HEK293 (cell line): ENCODE measurements around the gene SFTPD.

Source experiments
- CTCF ChIP-seq: fragments of 450-650 bp; formaldehyde crosslinking; IDR thresholded peaks from 2 replicates; pipeline ENCODE4 v1.5.1; 2016; ENCODE audit warnings: missing biosample characterization, missing genetic modification characterization
- YY1 ChIP-seq: fragments of 450-650 bp; formaldehyde crosslinking; IDR thresholded peaks from 2 replicates; pipeline ENCODE4 v1.5.1; 2018; ENCODE audit warnings: missing biosample characterization, missing genetic modification characterization
- ZBTB8A ChIP-seq: fragments of 450-650 bp; formaldehyde crosslinking; IDR thresholded peaks from 2 replicates; pipeline ENCODE4 v1.5.1; 2016; ENCODE audit warnings: missing biosample characterization, missing genetic modification characterization
- ZNF768 ChIP-seq: fragments of 450-650 bp; formaldehyde crosslinking; IDR thresholded peaks from 2 replicates; pipeline ENCODE4 v1.5.1; 2018; ENCODE audit warnings: missing biosample characterization, mild to moderate bottlenecking, missing genetic modification characterization

DNA sequence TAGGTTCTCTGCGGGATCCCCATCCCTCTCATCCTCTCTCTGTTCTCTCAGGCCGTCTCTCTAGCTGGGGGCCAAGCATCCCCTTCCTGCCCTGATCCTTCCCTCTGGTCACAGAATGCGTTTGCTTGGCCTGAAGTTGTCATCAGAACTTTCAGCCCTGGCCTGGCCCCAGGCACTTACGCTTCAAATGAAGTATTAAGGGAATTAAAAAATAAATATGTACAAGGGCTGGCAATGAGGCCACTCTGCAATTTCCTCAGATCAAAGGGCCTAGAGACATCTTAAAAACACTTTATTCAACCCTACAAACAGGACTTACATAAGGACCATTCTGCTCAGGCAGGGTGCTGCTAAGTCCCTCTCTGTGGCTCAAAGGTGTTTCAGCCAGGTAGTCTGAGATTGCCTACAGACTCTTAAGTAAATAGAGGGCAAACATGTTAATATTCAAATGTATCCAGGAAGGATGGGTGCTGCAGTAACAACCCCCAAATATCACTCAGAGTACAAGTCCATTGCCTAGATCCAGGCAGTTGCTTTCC, 16.0 kb downstream of the SFTPD start:
- TF ChIP-seq ZBTB8A (tag by site-specific recombination), result no peak
- TF ChIP-seq YY1, result no peak
- no peak for TF ChIP-seq CTCF
- no peak for TF ChIP-seq ZNF768
